ENCODE measurements around the gene SCO1. TPM values are rescaled to one million over a fixed set of nuclear protein-coding genes. Genes with fewer than 3 reads are reported as not detected.
"Not testable (repeated sequence)": the region's sequence is repeated elsewhere in the genome, so short reads cannot be mapped to it uniquely, and the experiment has no call there.

The SCO1 gene
- total and polyA plus RNA-seq, 5 donors from 2014 or later: 14.7 to 17.5 (median 16.0) TPM

- not testable (repeated sequence) for H3K27ac ChIP-seq (ENCODE audit: insufficient read depth, low read length, poor library complexity, severe bottlenecking); H3K27me3 ChIP-seq (ENCODE audit: control insufficient read depth, insufficient read depth, low read length); H3K9me3 Mint-ChIP-seq; H3K36me3 ChIP-seq (ENCODE audit: control insufficient read depth, insufficient read depth, low read length); H3K9me3 ChIP-seq (ENCODE audit: control insufficient read depth in 2 of 2, low read length in 2 of 2); H3K36me3 Mint-ChIP-seq; ATAC-seq (ENCODE audit: low read depth in 2 of 2); DNase-seq; H3K4me1 ChIP-seq (ENCODE audit: control insufficient read depth, insufficient read depth, low read length, poor library complexity, severe bottlenecking)
- Mint-ChIP-seq H3K27ac (peak overlapping the region in 2 of 3 donors; percentile 45 to 85), H3K4me1 (peaks cover 0 to 13% (median 1%) of the 10 kb centered on the region in 4 donors), H3K27me3 (peaks cover 51% of the 10 kb centered on the region), H3K4me3 (peak overlapping the region; percentile 63 to 93 (median 88))
- peak overlapping the region; percentile 66 for H3K4me3 ChIP-seq (ENCODE audit: low read depth, low read length)
These were observed 32.9 kb upstream of the SCO1 start for GRCh38 chr17:10730247-10730646.

GRCh38 chr17:10729334-10730193, 32.2 kb upstream of the SCO1 start, which contains the start of gene TMEM220:
Gene TMEM220, minus strand, starts transcription at chr17:10730023. Its CDS starts 172 bp downstream, at chr17:10729851.
- H3K27ac Mint-ChIP-seq: peak within 1 kb of the TSS in 2 of 3 donors; percentile 45 to 85
- Histone ChIP-seq H3K27me3 (ENCODE audit: control insufficient read depth, insufficient read depth, low read length) (peaks cover 6% of the 10 kb centered on the region), H3K9me3 (ENCODE audit: control insufficient read depth in 2 of 2, low read length in 2 of 2) (no peaks in the 10 kb centered on the region), H3K27ac (ENCODE audit: insufficient read depth, low read length, poor library complexity, severe bottlenecking) (no peak within 1 kb of the TSS), H3K4me3 (ENCODE audit: low read depth, low read length) (peak within 1 kb of the TSS; percentile 66), H3K36me3 (ENCODE audit: control insufficient read depth, insufficient read depth, low read length) (no peaks in the 10 kb centered on the region), H3K4me1 (ENCODE audit: control insufficient read depth, insufficient read depth, low read length, poor library complexity, severe bottlenecking) (peaks cover 5% of the 10 kb centered on the region)
- H3K4me1 Mint-ChIP-seq: peaks cover 0 to 13% (median 1%) of the 10 kb centered on the region in 4 donors
- H3K36me3 Mint-ChIP-seq: no peaks in the 10 kb centered on the region
- peak; percentile 55 to 59 for ATAC-seq (ENCODE audit: low read depth in 2 of 2)
- DNase-seq: peak in 2 of 3 donors; percentile 11 to 38
- H3K9me3 Mint-ChIP-seq: peaks cover 0 to 3% (median 0%) of the 10 kb centered on the region in 7 donors
- H3K4me3 Mint-ChIP-seq: peak within 1 kb of the TSS; percentile 69 to 93 (median 88)
- peaks cover 51% of the 10 kb centered on the region for H3K27me3 Mint-ChIP-seq

GRCh38 chr17:10728331-10728892, 31.1 kb upstream of the SCO1 start:
- H3K27me3 ChIP-seq (ENCODE audit: control insufficient read depth, insufficient read depth, low read length): peaks cover 4% of the 10 kb centered on the region
- Mint-ChIP-seq H3K27ac (no peak overlapping the region), H3K9me3 (peaks cover 0 to 3% (median 0%) of the 10 kb centered on the region in 7 donors), H3K36me3 (no peaks in the 10 kb centered on the region), H3K4me3 (peak overlapping the region in 2 of 4 donors; percentile 3 to 85), H3K27me3 (peaks cover 46% of the 10 kb centered on the region), H3K4me1 (peaks cover 0 to 13% (median 1%) of the 10 kb centered on the region in 4 donors)
- no peak overlapping the region for H3K4me3 ChIP-seq (ENCODE audit: low read depth, low read length)
- H3K9me3 ChIP-seq (ENCODE audit: control insufficient read depth in 2 of 2, low read length in 2 of 2): no peaks in the 10 kb centered on the region
- peaks cover 5% of the 10 kb centered on the region for H3K4me1 ChIP-seq (ENCODE audit: control insufficient read depth, insufficient read depth, low read length, poor library complexity, severe bottlenecking)
- H3K27ac ChIP-seq (ENCODE audit: insufficient read depth, low read length, poor library complexity, severe bottlenecking): no peak overlapping the region
- DNase-seq (no peak), ATAC-seq (ENCODE audit: low read depth in 2 of 2) (no peak)
- no peaks in the 10 kb centered on the region for H3K36me3 ChIP-seq (ENCODE audit: control insufficient read depth, insufficient read depth, low read length)

GRCh38 chr17:10727192-10727591, 29.9 kb upstream of the SCO1 start:
- Histone ChIP-seq H3K36me3 (ENCODE audit: control insufficient read depth, insufficient read depth, low read length) (no peaks in the 10 kb centered on the region), H3K9me3 (ENCODE audit: control insufficient read depth in 2 of 2, low read length in 2 of 2) (no peaks in the 10 kb centered on the region), H3K4me1 (ENCODE audit: control insufficient read depth, insufficient read depth, low read length, poor library complexity, severe bottlenecking) (peaks cover 5% of the 10 kb centered on the region), H3K4me3 (ENCODE audit: low read depth, low read length) (no peak overlapping the region), H3K27ac (ENCODE audit: insufficient read depth, low read length, poor library complexity, severe bottlenecking) (no peak overlapping the region), H3K27me3 (ENCODE audit: control insufficient read depth, insufficient read depth, low read length) (peaks cover under 1% of the 10 kb centered on the region)
- Mint-ChIP-seq H3K27me3 (peaks cover 36% of the 10 kb centered on the region), H3K4me1 (peaks cover 0 to 13% (median 1%) of the 10 kb centered on the region in 4 donors), H3K36me3 (no peaks in the 10 kb centered on the region), H3K27ac (no peak overlapping the region), H3K9me3 (peaks cover 0 to 5% (median 0%) of the 10 kb centered on the region in 7 donors), H3K4me3 (peak overlapping the region in 1 of 4 donors; percentile 39)
- ATAC-seq (ENCODE audit: low read depth in 2 of 2): no peak
- no peak for DNase-seq

- Histone ChIP-seq H3K9me3 (ENCODE audit: control insufficient read depth in 2 of 2, low read length in 2 of 2) (no peaks in the 10 kb centered on the region), H3K27me3 (ENCODE audit: control insufficient read depth, insufficient read depth, low read length) (no peaks in the 10 kb centered on the region), H3K27ac (ENCODE audit: insufficient read depth, low read length, poor library complexity, severe bottlenecking) (no peak overlapping the region), H3K4me3 (ENCODE audit: low read depth, low read length) (no peak overlapping the region), H3K4me1 (ENCODE audit: control insufficient read depth, insufficient read depth, low read length, poor library complexity, severe bottlenecking) (peaks cover 5% of the 10 kb centered on the region), H3K36me3 (ENCODE audit: control insufficient read depth, insufficient read depth, low read length) (no peaks in the 10 kb centered on the region)
- no peak for DNase-seq
- Mint-ChIP-seq H3K9me3 (peaks cover 0 to 5% (median 0%) of the 10 kb centered on the region in 7 donors), H3K4me3 (no peak overlapping the region), H3K36me3 (no peaks in the 10 kb centered on the region), H3K27me3 (peaks cover 28% of the 10 kb centered on the region), H3K4me1 (peaks cover 0 to 13% (median 1%) of the 10 kb centered on the region in 4 donors), H3K27ac (no peak overlapping the region)
- no peak for ATAC-seq (ENCODE audit: low read depth in 2 of 2)
These were observed 28.9 kb upstream of the SCO1 start for GRCh38 chr17:10726196-10726595.

- Mint-ChIP-seq H3K9me3 (peaks cover 0 to 2% (median 0%) of the 10 kb centered on the region in 7 donors), H3K36me3 (no peaks in the 10 kb centered on the region), H3K27me3 (peaks cover 20% of the 10 kb centered on the region), H3K4me1 (peaks cover 0 to 7% (median 0%) of the 10 kb centered on the region in 4 donors), H3K27ac (no peak overlapping the region), H3K4me3 (no peak overlapping the region)
- H3K9me3 ChIP-seq (ENCODE audit: control insufficient read depth in 2 of 2, low read length in 2 of 2): no peaks in the 10 kb centered on the region
- H3K27ac ChIP-seq (ENCODE audit: insufficient read depth, low read length, poor library complexity, severe bottlenecking): no peak overlapping the region
- ATAC-seq (ENCODE audit: low read depth in 2 of 2) (no peak), DNase-seq (no peak)
- H3K4me3 ChIP-seq (ENCODE audit: low read depth, low read length): no peak overlapping the region
- H3K4me1 ChIP-seq (ENCODE audit: control insufficient read depth, insufficient read depth, low read length, poor library complexity, severe bottlenecking): peaks cover under 1% of the 10 kb centered on the region
- H3K36me3 ChIP-seq (ENCODE audit: control insufficient read depth, insufficient read depth, low read length): no peaks in the 10 kb centered on the region
- no peaks in the 10 kb centered on the region for H3K27me3 ChIP-seq (ENCODE audit: control insufficient read depth, insufficient read depth, low read length)
These were observed 27.9 kb upstream of the SCO1 start for GRCh38 chr17:10725262-10725661.

- Histone ChIP-seq H3K36me3 (ENCODE audit: control insufficient read depth, insufficient read depth, low read length) (no peaks in the 10 kb centered on the region), H3K27me3 (ENCODE audit: control insufficient read depth, insufficient read depth, low read length) (no peaks in the 10 kb centered on the region), H3K4me1 (ENCODE audit: control insufficient read depth, insufficient read depth, low read length, poor library complexity, severe bottlenecking) (no peaks in the 10 kb centered on the region), H3K9me3 (ENCODE audit: control insufficient read depth in 2 of 2, low read length in 2 of 2) (no peaks in the 10 kb centered on the region), H3K4me3 (ENCODE audit: low read depth, low read length) (no peak overlapping the region), H3K27ac (ENCODE audit: insufficient read depth, low read length, poor library complexity, severe bottlenecking) (no peak overlapping the region)
- peaks cover 0 to 2% (median 0%) of the 10 kb centered on the region in 7 donors for H3K9me3 Mint-ChIP-seq
- H3K27ac Mint-ChIP-seq: no peak overlapping the region
- ATAC-seq (ENCODE audit: low read depth in 2 of 2) (no peak), DNase-seq (no peak)
- no peaks in the 10 kb centered on the region for H3K36me3 Mint-ChIP-seq
- H3K4me3 Mint-ChIP-seq: no peak overlapping the region
- peaks cover 18% of the 10 kb centered on the region for H3K27me3 Mint-ChIP-seq
- peaks cover 0 to 4% (median 0%) of the 10 kb centered on the region in 4 donors for H3K4me1 Mint-ChIP-seq
These were observed 27.3 kb upstream of the SCO1 start for GRCh38 chr17:10724546-10725195.
